ENCODE measurements around the gene RNLS. TPM values are rescaled to one million over a fixed set of nuclear protein-coding genes. Genes with fewer than 3 reads are reported as not detected.
A peak's percentile ranks its signal among the peaks of the same experiment; 100 is the strongest.

RNLS gene
- total RNA-seq, 4 donors from 2014 or later = 8.7 to 19.7 (median 12.9) TPM

DNA sequence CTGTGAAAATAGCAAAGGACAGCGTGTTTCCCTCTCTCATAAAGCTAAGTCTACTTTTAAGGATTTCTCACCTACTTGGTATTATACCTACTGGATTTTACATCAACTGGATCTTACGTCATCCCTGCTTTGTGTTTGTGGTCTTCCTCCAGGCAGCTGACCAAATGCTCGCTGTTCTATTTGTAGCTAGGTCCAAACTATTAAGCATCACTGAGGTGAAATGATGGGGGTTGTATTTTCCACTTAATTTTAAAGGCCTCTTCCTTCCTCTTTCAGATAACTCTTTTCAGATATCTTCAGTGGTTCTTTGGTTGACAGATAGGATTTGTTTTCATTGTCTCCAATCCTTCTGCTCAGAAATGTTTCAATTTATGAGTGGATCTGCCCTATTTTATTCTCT lies 169.7 kb downstream of the RNLS start:
- no peak for TF ChIP-seq POLR2A (IDR thresholded peaks at IDR 0.05)
- TF ChIP-seq CTCF (IDR thresholded peaks at IDR 0.05) = no peak
- no peaks in the 10 kb centered on the region for H3K27me3 ChIP-seq
- intact Hi-C loops (cut with DNase I; ENCODE audit: low total_unique reads) = no loop called here

GRCh38 chr10:88411772-88412349 lies 171.3 kb downstream of the RNLS start:
- Histone ChIP-seq H3K36me3 (no peaks in the 10 kb centered on the region), H3K4me1 (no peaks in the 10 kb centered on the region), H3K4me3 (no peak overlapping the region), H3K27me3 (no peaks in the 10 kb centered on the region), H3K27ac (no peak overlapping the region), H3K9me3 (no peaks in the 10 kb centered on the region)
- TF ChIP-seq POLR2A (IDR thresholded peaks at IDR 0.05) = no peak
- intact Hi-C loops (cut with DNase I; ENCODE audit: low total_unique reads) = no loop called here
- no peak for DNase-seq

More for the DNA sequence above, 169.7 kb downstream of the RNLS start:
- no peaks in the 10 kb centered on the region for H3K9me3 ChIP-seq
- no peak overlapping the region for H3K27ac ChIP-seq
- H3K4me1 ChIP-seq = no peaks in the 10 kb centered on the region
- no peak for DNase-seq
- H3K4me3 ChIP-seq = no peak overlapping the region
- H3K36me3 ChIP-seq = no peaks in the 10 kb centered on the region

DNA sequence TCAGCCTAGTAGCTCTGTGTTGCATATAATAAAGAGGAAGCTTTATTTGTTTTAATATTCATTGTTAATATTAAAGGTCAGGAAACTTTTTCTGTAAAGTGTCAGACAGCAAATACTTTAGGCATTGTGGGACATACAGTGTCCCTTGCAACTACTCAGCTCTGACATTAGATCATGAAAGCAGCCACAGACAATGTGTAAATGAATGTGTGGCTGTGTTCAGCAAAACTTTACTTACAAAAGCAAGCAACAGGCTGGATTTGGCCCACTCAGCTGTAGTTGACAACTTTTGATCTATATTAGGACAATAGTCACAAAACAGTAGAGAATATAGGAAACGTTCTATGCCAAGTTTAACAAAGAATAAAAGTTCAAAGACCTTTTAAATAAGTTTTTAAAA lies 173.3 kb downstream of the RNLS start:
- Histone ChIP-seq H3K27ac (no peak overlapping the region), H3K36me3 (no peaks in the 10 kb centered on the region), H3K4me3 (no peak overlapping the region), H3K4me1 (no peaks in the 10 kb centered on the region), H3K9me3 (no peaks in the 10 kb centered on the region), H3K27me3 (no peaks in the 10 kb centered on the region)
- intact Hi-C loops (cut with DNase I; ENCODE audit: low total_unique reads) = no loop called here
- no peak for DNase-seq
- no peak for TF ChIP-seq CTCF (IDR thresholded peaks at IDR 0.05)
- TF ChIP-seq POLR2A (IDR thresholded peaks at IDR 0.05) = no peak

DNA sequence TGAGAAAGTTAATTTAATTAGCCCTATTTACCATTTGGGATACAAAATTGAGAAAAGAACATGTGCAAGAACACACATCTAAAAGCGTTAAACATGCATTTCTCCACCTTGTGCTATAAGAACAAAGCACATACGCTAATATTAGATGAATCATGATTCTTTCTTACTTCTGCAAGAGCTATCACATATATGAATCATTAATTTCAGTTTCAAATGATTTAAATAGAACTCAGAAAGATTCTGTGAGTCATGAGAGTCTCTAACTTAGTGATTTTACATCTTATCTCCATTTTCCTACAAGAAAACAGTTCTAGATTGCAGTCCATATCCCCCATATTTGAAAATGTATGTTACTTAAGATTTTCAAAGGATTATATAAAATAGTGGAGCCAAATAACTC lies 173.9 kb downstream of the RNLS start:
- Histone ChIP-seq H3K27me3 (no peaks in the 10 kb centered on the region), H3K27ac (no peak overlapping the region), H3K4me3 (no peak overlapping the region), H3K4me1 (no peaks in the 10 kb centered on the region), H3K9me3 (no peaks in the 10 kb centered on the region), H3K36me3 (no peaks in the 10 kb centered on the region)
- intact Hi-C loops (cut with DNase I; ENCODE audit: low total_unique reads) = no loop called here
- no peak for DNase-seq
- TF ChIP-seq POLR2A (IDR thresholded peaks at IDR 0.05) (no peak), CTCF (IDR thresholded peaks at IDR 0.05) (no peak)

DNA sequence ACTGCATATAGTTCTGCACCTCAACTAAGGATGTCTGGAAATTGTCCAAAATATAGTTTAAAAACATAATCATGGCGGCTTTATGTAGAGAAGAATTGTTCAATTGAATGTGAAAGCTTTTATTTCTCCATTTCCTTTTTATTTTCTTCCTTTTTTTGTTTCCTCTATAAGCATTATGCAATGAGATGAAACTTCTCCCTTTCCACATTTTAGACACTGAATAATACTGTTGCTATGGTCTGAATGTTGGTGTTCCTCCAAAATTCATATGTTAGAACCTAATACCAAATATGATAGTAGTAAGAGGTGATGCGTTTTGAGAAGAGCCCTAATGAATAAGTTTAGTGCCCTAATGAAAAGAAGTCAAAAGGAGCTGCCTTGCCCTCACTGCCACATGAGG lies 175.0 kb downstream of the RNLS start:
- Histone ChIP-seq H3K27ac (no peak overlapping the region), H3K27me3 (no peaks in the 10 kb centered on the region), H3K4me3 (no peak overlapping the region), H3K9me3 (no peaks in the 10 kb centered on the region), H3K4me1 (no peaks in the 10 kb centered on the region), H3K36me3 (no peaks in the 10 kb centered on the region)
- TF ChIP-seq CTCF (IDR thresholded peaks at IDR 0.05) (no peak), POLR2A (IDR thresholded peaks at IDR 0.05) (no peak)
- intact Hi-C loops (cut with DNase I; ENCODE audit: low total_unique reads) = no loop called here
- DNase-seq = no peak

DNA sequence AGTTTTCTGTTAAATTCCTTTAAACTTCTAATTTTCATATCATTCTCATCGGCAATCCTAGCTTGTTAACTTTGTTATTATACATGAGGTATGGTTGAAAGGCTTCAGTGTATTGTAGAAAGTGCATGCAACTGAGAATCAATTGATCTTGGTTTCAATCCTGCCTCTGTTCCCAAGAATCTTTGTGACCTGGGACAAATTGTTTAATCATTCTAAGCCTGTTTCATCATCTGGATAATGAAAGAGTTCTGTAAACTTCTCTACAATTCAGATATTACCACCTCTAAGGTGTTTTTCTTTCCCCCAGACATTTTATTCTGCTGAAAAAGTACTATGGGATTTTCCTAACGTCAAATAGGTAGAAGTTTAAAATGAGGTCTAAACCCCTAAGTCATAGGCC lies 179.0 kb downstream of the RNLS start:
- peak overlapping the region; percentile 35 to 39 for H3K27ac ChIP-seq
- intact Hi-C loops (cut with DNase I; ENCODE audit: low total_unique reads) = no loop called here
- H3K4me1 ChIP-seq = no peaks in the 10 kb centered on the region
- H3K9me3 ChIP-seq = peaks cover 0 to 4% of the 10 kb centered on the region in 2 donors
- no peak for TF ChIP-seq POLR2A (IDR thresholded peaks at IDR 0.05)
- no peak for TF ChIP-seq CTCF (IDR thresholded peaks at IDR 0.05)
- H3K4me3 ChIP-seq = no peak overlapping the region
- H3K36me3 ChIP-seq = no peaks in the 10 kb centered on the region
- H3K27me3 ChIP-seq = no peaks in the 10 kb centered on the region
- no peak for DNase-seq
